GM18867 (cell line): ENCODE data around the gene NUFIP1.
"Not testable (repeated sequence)": the region's sequence is repeated elsewhere in the genome, so short reads cannot be mapped to it uniquely, and the experiment has no call there.

ENCODE experiments used
- ATAC-seq: cut with Tn5 transposase; IDR thresholded peaks from one replicate; pipeline ENCODE4 v1.9.1; 2021; ENCODE audit warnings: mild to moderate bottlenecking, moderate library complexity; ENCODE audit not compliant: unreplicated experiment

NUFIP1 gene

GRCh38 chr13:44989071-44989889 lies at the start of gene NUFIP1, which contains the start of gene GPALPP1:
Gene NUFIP1, minus strand, starts transcription at chr13:44989471. Its CDS starts 35 bp downstream, at chr13:44989436.
Gene GPALPP1, plus strand, starts transcription at chr13:44989538. Its CDS starts 117 bp downstream, at chr13:44989655.
- peak; percentile 98 for ATAC-seq

GRCh38 chr13:45036206-45036605 lies 46.9 kb upstream of the NUFIP1 start:
- no peak for ATAC-seq

- no peak for ATAC-seq
Measured at GRCh38 chr13:45034342-45034741, 45.1 kb upstream of the NUFIP1 start.

- ATAC-seq: no peak
Measured at GRCh38 chr13:45024847-45025246, 35.6 kb upstream of the NUFIP1 start.

GRCh38 chr13:45021250-45021649 lies 32.0 kb upstream of the NUFIP1 start:
- ATAC-seq: no peak

GRCh38 chr13:45019981-45020380 lies 30.7 kb upstream of the NUFIP1 start:
- ATAC-seq: not testable (repeated sequence)

GRCh38 chr13:45016792-45017425 lies 27.6 kb upstream of the NUFIP1 start:
- ATAC-seq: no peak

- no peak for ATAC-seq
Measured at GRCh38 chr13:45015300-45015699, 26.0 kb upstream of the NUFIP1 start.

- ATAC-seq: no peak
Measured at GRCh38 chr13:45011198-45011597, 21.9 kb upstream of the NUFIP1 start.

- ATAC-seq: no peak
Measured at GRCh38 chr13:45007823-45008222, 18.6 kb upstream of the NUFIP1 start.

- no peak for ATAC-seq
Measured at GRCh38 chr13:45007225-45007624, 18.0 kb upstream of the NUFIP1 start.

GRCh38 chr13:45004096-45004495 lies 14.8 kb upstream of the NUFIP1 start:
- ATAC-seq: no peak

GRCh38 chr13:45003417-45003816 lies 14.1 kb upstream of the NUFIP1 start:
- no peak for ATAC-seq

GRCh38 chr13:44989941-44990340 lies 670 bp upstream of the NUFIP1 start:
- ATAC-seq: no peak

GRCh38 chr13:44978328-44978727 lies 10.9 kb downstream of the NUFIP1 start:
- peak; percentile 47 for ATAC-seq

GRCh38 chr13:44976949-44977583 lies 12.2 kb downstream of the NUFIP1 start:
- ATAC-seq: no peak

GRCh38 chr13:44976196-44976595 lies 13.1 kb downstream of the NUFIP1 start:
- no peak for ATAC-seq

GRCh38 chr13:44974056-44974793 lies 15.0 kb downstream of the NUFIP1 start:
- ATAC-seq: no peak

GRCh38 chr13:44972956-44973581 lies 16.2 kb downstream of the NUFIP1 start:
- ATAC-seq: no peak
